GM12878 (cell line): Measurements from ENCODE around the gene ITGA11. TPM values are rescaled to one million over a fixed set of nuclear protein-coding genes. Genes with fewer than 3 reads are reported as not detected.

ENCODE experiments used
- ATAC-seq: fragments of 200-7000 bp; cut with Tn5 transposase; 3 replicates; pipeline ENCODE4 v1.9.1; 2020; ENCODE audit warnings: mild to moderate bottlenecking, moderate library complexity
- BruUV-seq: library from RNA; stranded (reverse); fragments of 400-500 nt; replicated peaks from 2 replicates; lab custom pipeline; 2021; lab: Mats Ljungman, UMichigan
- CTCF ChIA-PET: fragments of 300-600 bp; sonication (Branson Sonifier 250); formaldehyde crosslinking; extraction: SDS; loops from one replicate; lab custom pipeline; 2021; ENCODE audit warnings: inconsistent platforms; lab: Yijun Ruan, JAX
- POLR2A ChIA-PET: fragments of 350-600 bp; formaldehyde crosslinking; extraction: SDS; loops from one replicate; lab custom pipeline; 2021; ENCODE audit warnings: inconsistent platforms; lab: Charles Lee
- RAD21 ChIA-PET: fragments of 300-600 bp; sonication (Branson Sonifier 250); formaldehyde crosslinking; loops from one replicate; lab custom pipeline; 2023; ENCODE audit warnings: antibody characterized with exemption; ENCODE audit not compliant: unreplicated experiment; lab: Charles Lee
- SMC1A ChIA-PET: fragments of 300-600 bp; sonication (Branson Sonifier 250); formaldehyde crosslinking; loops from one replicate; lab custom pipeline; 2023; ENCODE audit not compliant: unreplicated experiment, uncharacterized antibody; lab: Charles Lee
- DNase-seq: peaks from one replicate; pipeline ENCODE4 v3.0.0-alpha.2; 2011; ENCODE audit warnings: low read depth, low spot score
- FAIRE-seq: peaks from 3 replicates; lab custom pipeline; 2011; peaks lifted over from hg19 to GRCh38; lab: Jason Lieb, UNC
- H2AFZ ChIP-seq: 2 replicates; pipeline ENCODE4 v1.6.0; 2011; ENCODE audit warnings: low read depth, low read length, control low read depth; ENCODE audit not compliant: control insufficient read depth
- H3K27ac ChIP-seq: 2 replicates; pipeline ENCODE4 v1.5.1; 2011; ENCODE audit warnings: control low read depth; ENCODE audit not compliant: control insufficient read depth, insufficient read depth
- H3K27me3 ChIP-seq, 2 experiments: replicated peaks in 1 of 2; 2 replicates each; pipeline versions ENCODE4 v1.6.0 to v1.6.1; 2011; ENCODE audit warnings: low read length in 1 of 2; ENCODE audit not compliant: control insufficient read depth in 2 of 2, insufficient read depth in 2 of 2
- H3K36me3 ChIP-seq, 2 experiments: 2 replicates each; pipeline ENCODE4 v1.5.1; 2011; ENCODE audit warnings: low read length in 1 of 2; ENCODE audit not compliant: control insufficient read depth in 2 of 2, insufficient read depth in 2 of 2
- H3K4me1 ChIP-seq: 2 replicates; pipeline ENCODE4 v1.6.1; 2011; ENCODE audit warnings: mild to moderate bottlenecking, low read length, moderate library complexity, mixed read lengths; ENCODE audit not compliant: control insufficient read depth, insufficient read depth
- H3K4me2 ChIP-seq: 2 replicates; pipeline ENCODE4 v1.6.0; 2011; ENCODE audit warnings: control low read depth; ENCODE audit not compliant: control insufficient read depth, insufficient read depth
- H3K4me3 ChIP-seq: fragments of 200-600 bp; sonication (generic); 2 replicates; pipeline ENCODE4 v1.5.1; 2016
- H3K79me2 ChIP-seq: 2 replicates; pipeline ENCODE4 v1.6.0; 2011; ENCODE audit warnings: low read length; ENCODE audit not compliant: control insufficient read depth, insufficient read depth
- H3K9ac ChIP-seq: 2 replicates; pipeline ENCODE4 v1.8.0; 2011; ENCODE audit warnings: low read length, control low read depth, mixed read lengths; ENCODE audit not compliant: control insufficient read depth, insufficient read depth
- H3K9me3 ChIP-seq: replicated peaks from 3 replicates; pipeline ENCODE4 v1.5.1; 2011; ENCODE audit warnings: mild to moderate bottlenecking, low read length; ENCODE audit not compliant: control insufficient read depth, insufficient read depth
- H4K20me1 ChIP-seq: 2 replicates; pipeline ENCODE4 v1.6.0; 2011; ENCODE audit not compliant: control insufficient read depth, insufficient read depth
- ATF2 ChIP-seq: IDR thresholded peaks from 2 replicates; pipeline ENCODE4 v1.6.1; 2012; ENCODE audit warnings: low read length, inconsistent platforms
- BMI1 ChIP-seq: fragments of 450-650 bp; IDR thresholded peaks from 2 replicates; pipeline ENCODE4 v1.6.1; 2016; ENCODE audit warnings: mild to moderate bottlenecking, moderate library complexity, borderline replicate concordance
- BRCA1 ChIP-seq: IDR thresholded peaks from 2 replicates; pipeline ENCODE4 v1.6.1; 2011; ENCODE audit warnings: low read depth, low read length, improper control_type of control experiment
- CREB1 ChIP-seq: IDR thresholded peaks from 2 replicates; pipeline ENCODE4 v1.6.1; 2012; ENCODE audit warnings: low read depth, mild to moderate bottlenecking, inconsistent platforms
- EGR1 ChIP-seq, 2 experiments: IDR thresholded peaks; 1 replicate in 1 of 2; 2 replicates in 1 of 2; pipeline ENCODE4 v1.6.1; 2011 to 2012; ENCODE audit warnings: low read depth in 2 of 2, low read length in 2 of 2, borderline replicate concordance in 1 of 2, mild to moderate bottlenecking in 1 of 2, moderate library complexity in 1 of 2
- IKZF2 ChIP-seq, 2 experiments: fragments of 450-650 bp; IDR thresholded peaks; 2 replicates each; pipeline ENCODE4 v1.6.1; 2017; ENCODE audit warnings: mild to moderate bottlenecking in 2 of 2, moderate library complexity in 2 of 2
- NFXL1 ChIP-seq: fragments of 450-650 bp; IDR thresholded peaks from 2 replicates; pipeline ENCODE4 v1.6.1; 2017; ENCODE audit warnings: antibody characterized with exemption, mild to moderate bottlenecking, borderline replicate concordance
- POLR2A ChIP-seq: IDR thresholded peaks from 2 replicates; pipeline ENCODE4 v1.6.1; 2011; ENCODE audit warnings: low read depth, mild to moderate bottlenecking, low read length
- POLR2AphosphoS5 ChIP-seq: IDR thresholded peaks from 2 replicates; pipeline ENCODE4 v1.6.1; 2011; ENCODE audit warnings: mild to moderate bottlenecking, low read length, inconsistent platforms
- POU2F2 ChIP-seq: IDR thresholded peaks from 3 replicates; pipeline ENCODE4 v1.6.1; 2011; ENCODE audit warnings: low read depth, mild to moderate bottlenecking, low read length, borderline replicate concordance
- RUNX3 ChIP-seq: IDR thresholded peaks from 2 replicates; pipeline ENCODE4 v1.6.1; 2012; ENCODE audit warnings: low read length, inconsistent platforms
- STAT1 ChIP-seq: fragments of 450-650 bp; conservative IDR thresholded peaks from 2 replicates; pipeline ENCODE4 v1.6.1; 2014; ENCODE audit warnings: antibody characterized with exemption, mild to moderate bottlenecking
- TCF3 ChIP-seq: IDR thresholded peaks from 2 replicates; pipeline ENCODE4 v1.6.1; 2012; ENCODE audit warnings: low read depth, mild to moderate bottlenecking, low read length, borderline replicate concordance; ENCODE audit not compliant: insufficient read depth
- USF1 ChIP-seq: IDR thresholded peaks from 2 replicates; pipeline ENCODE4 v1.6.1; 2011; ENCODE audit warnings: borderline replicate concordance, low read depth, mild to moderate bottlenecking, moderate library complexity, mixed read lengths, low read length; ENCODE audit not compliant: insufficient read depth; ENCODE audit errors: extremely low read length
- ZNF207 ChIP-seq: fragments of 450-650 bp; IDR thresholded peaks from 2 replicates; pipeline ENCODE4 v1.6.1; 2014; ENCODE audit warnings: antibody characterized with exemption, mild to moderate bottlenecking, borderline replicate concordance
- WGBS: methylation state at CpG from one replicate; pipeline ENCODE4 v1.1.6; 2016; ENCODE audit warnings: low lambda C conversion rate; ENCODE audit not compliant: insufficient replicate concordance, insufficient coverage; ENCODE audit errors: missing lambda C conversion rate; 5-methylcytosine and 5-hydroxymethylcytosine counted together
- in situ Hi-C: fragments of 300-500 bp; cut with MboI; formaldehyde crosslinking; loops from 9 replicates; pipeline ENCODE4 v1.14.3; 2018; ENCODE audit warnings: mixed read lengths
- intact Hi-C: fragments of 100-400 bp; cut with micrococcal nuclease; formaldehyde crosslinking; loops from one replicate; pipeline ENCODE4 v1.14.2; 2022; ENCODE audit not compliant: unreplicated experiment
- polyA plus RNA-seq, 11 experiments: library from polyadenylated mRNA; depleted of rRNA in 4 of 11; unstranded in 6 of 11; stranded (reverse) in 5 of 11; fragments of >200 nt; fragmentation: Nextera tagmentation in 4 of 11; fragmentation: Illumina TruSeq in 1 of 11; extraction: Ambion mirVana in 4 of 11; extraction: Trizol in 1 of 11; gene quantifications; 1 replicate in 1 of 11; 2 replicates in 10 of 11; pipeline versions ENCODE4 v1.2.1 to v1.2.3, GENCODE V29; 2011 to 2016; ENCODE audit warnings: inconsistent platforms in 2 of 11, missing spikeins in 2 of 11, low read depth in 1 of 11
- total RNA-seq, 4 experiments: library from RNA; depleted of rRNA in 3 of 4; stranded (reverse); fragments of >200 nt in 3 of 4; fragmentation: Illumina TruSeq in 1 of 4; extraction: Trizol in 1 of 4; gene quantifications; 2 replicates each; pipeline versions ENCODE4 v1.2.1 to v1.2.3, GENCODE V29; 2013 to 2021
- TF ChIP-seq, protein P1 (sequence below): IDR thresholded peaks from 2 replicates; pipeline ENCODE4 v1.6.1; 2011; ENCODE audit warnings: low read depth, mild to moderate bottlenecking, low read length, moderate library complexity, borderline replicate concordance; ENCODE audit errors: extremely low read depth
- TF ChIP-seq, protein P2 (sequence below), 3 experiments: IDR thresholded peaks in 2 of 3; conservative IDR thresholded peaks in 1 of 3; 2 replicates each; pipeline ENCODE4 v1.5.1; 2011; ENCODE audit warnings: low read depth in 3 of 3, low read length in 3 of 3, mild to moderate bottlenecking in 3 of 3, control low read depth in 2 of 3, moderate library complexity in 2 of 3, inconsistent platforms in 1 of 3, mixed read lengths in 1 of 3; ENCODE audit not compliant: control insufficient read depth in 2 of 3, insufficient read depth in 1 of 3; ENCODE audit errors: extremely low read depth in 1 of 3
- TF ChIP-seq, protein P3 (sequence below): fragments of 450-650 bp; IDR thresholded peaks from 2 replicates; pipeline ENCODE4 v1.6.1; 2017; ENCODE audit warnings: borderline replicate concordance

The ITGA11 gene
- total and polyA plus RNA-seq, 10 of the 15 experiments (the other 5 are each of a cell fraction or from before 2014, with no cell fraction given): under 0.01 to 0.36 (median 0.13) TPM; not detected in 1

DNA sequence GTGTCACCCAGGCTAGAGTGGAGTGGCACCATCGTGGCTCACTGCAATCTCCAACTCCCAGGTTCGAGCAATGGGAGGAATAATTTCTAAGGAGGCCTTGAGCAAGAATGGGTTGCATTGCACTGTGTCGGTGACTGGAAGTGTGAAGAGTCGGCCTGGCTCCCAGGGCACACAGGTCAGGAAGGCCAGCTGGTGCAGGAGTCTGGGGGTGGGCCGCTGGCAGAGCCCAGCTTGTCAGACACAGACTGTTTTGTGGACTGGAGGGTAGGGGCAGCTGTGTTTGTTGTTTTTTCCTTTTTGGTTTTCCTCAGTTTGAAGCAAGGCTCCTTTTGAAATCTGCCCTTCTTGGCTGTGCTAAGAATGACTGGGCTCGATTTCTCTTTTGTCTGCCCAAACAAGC, 66.2 kb downstream of the ITGA11 start:
- Histone ChIP-seq H3K79me2 (no peaks in the 10 kb centered on the region), H3K27me3 (peaks cover 0 to 9% of the 10 kb centered on the region in 2 experiments; a peak in 3 of 4 replicates), H3K4me3 (no peak overlapping the region), H3K4me2 (no peak overlapping the region), H2AFZ (no peak overlapping the region), H3K4me1 (no peaks in the 10 kb centered on the region), H3K36me3 (no peaks in the 10 kb centered on the region), H4K20me1 (no peaks in the 10 kb centered on the region), H3K9me3 (no peaks in the 10 kb centered on the region), H3K9ac (no peak overlapping the region), H3K27ac (no peak overlapping the region)
- POLR2A ChIA-PET: no interaction called here
- in situ Hi-C loops (no loop called here), intact Hi-C loops (no loop called here)
- RAD21 ChIA-PET: no interaction called here
- DNase-seq (no peak), FAIRE-seq (no peak), ATAC-seq (no peak)
- TF ChIP-seq CREB1 (no peak), POU2F2 (no peak), TCF3 (no peak), ZNF207 (no peak), NFXL1 (no peak), BRCA1 (no peak), POLR2A (no peak), IKZF2 (IDR thresholded peaks at IDR 0.05) (no peak), STAT1 (no peak), ATF2 (no peak), USF1 (no peak), RUNX3 (no peak), BMI1 (no peak), EGR1 (IDR thresholded peaks at IDR 0.05; ENCODE audit: borderline replicate concordance in 1 of 2, low read depth in 2 of 2, low read length in 2 of 2) (no peak), POLR2AphosphoS5 (no peak)
- TF ChIP-seq, protein P1, sequence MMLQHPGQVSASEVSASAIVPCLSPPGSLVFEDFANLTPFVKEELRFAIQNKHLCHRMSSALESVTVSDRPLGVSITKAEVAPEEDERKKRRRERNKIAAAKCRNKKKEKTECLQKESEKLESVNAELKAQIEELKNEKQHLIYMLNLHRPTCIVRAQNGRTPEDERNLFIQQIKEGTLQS: no peak
- TF ChIP-seq, protein P2, sequence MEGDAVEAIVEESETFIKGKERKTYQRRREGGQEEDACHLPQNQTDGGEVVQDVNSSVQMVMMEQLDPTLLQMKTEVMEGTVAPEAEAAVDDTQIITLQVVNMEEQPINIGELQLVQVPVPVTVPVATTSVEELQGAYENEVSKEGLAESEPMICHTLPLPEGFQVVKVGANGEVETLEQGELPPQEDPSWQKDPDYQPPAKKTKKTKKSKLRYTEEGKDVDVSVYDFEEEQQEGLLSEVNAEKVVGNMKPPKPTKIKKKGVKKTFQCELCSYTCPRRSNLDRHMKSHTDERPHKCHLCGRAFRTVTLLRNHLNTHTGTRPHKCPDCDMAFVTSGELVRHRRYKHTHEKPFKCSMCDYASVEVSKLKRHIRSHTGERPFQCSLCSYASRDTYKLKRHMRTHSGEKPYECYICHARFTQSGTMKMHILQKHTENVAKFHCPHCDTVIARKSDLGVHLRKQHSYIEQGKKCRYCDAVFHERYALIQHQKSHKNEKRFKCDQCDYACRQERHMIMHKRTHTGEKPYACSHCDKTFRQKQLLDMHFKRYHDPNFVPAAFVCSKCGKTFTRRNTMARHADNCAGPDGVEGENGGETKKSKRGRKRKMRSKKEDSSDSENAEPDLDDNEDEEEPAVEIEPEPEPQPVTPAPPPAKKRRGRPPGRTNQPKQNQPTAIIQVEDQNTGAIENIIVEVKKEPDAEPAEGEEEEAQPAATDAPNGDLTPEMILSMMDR (IDR thresholded peaks at IDR 0.05 in 2 of 3, conservative IDR thresholded peaks at IDR 0.05 in 1 of 3; ENCODE audit: control insufficient read depth in 2 of 3, extremely low read depth in 1 of 3, insufficient read depth in 1 of 3, low read depth in 3 of 3, low read length in 3 of 3): no peak
- TF ChIP-seq, protein P3, sequence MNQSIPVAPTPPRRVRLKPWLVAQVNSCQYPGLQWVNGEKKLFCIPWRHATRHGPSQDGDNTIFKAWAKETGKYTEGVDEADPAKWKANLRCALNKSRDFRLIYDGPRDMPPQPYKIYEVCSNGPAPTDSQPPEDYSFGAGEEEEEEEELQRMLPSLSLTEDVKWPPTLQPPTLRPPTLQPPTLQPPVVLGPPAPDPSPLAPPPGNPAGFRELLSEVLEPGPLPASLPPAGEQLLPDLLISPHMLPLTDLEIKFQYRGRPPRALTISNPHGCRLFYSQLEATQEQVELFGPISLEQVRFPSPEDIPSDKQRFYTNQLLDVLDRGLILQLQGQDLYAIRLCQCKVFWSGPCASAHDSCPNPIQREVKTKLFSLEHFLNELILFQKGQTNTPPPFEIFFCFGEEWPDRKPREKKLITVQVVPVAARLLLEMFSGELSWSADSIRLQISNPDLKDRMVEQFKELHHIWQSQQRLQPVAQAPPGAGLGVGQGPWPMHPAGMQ: no peak
- SMC1A ChIA-PET: no interaction called here
- WGBS: 34% methylated on average over 6 of the region's 6 CpGs
- CTCF ChIA-PET: interaction anchor here (0.6 kb wide), 1 partner anchor 57 kb away, joined by 3 read pairs; no protein-coding TSS in a partner anchor
- no TSS peak for BruUV-seq
